ENCODE results near the gene KCNJ14.

GRCh38 chr19:48450441-48450840 is 4.9 kb upstream of the KCNJ14 start:
- TF ChIP-seq, protein P1, sequence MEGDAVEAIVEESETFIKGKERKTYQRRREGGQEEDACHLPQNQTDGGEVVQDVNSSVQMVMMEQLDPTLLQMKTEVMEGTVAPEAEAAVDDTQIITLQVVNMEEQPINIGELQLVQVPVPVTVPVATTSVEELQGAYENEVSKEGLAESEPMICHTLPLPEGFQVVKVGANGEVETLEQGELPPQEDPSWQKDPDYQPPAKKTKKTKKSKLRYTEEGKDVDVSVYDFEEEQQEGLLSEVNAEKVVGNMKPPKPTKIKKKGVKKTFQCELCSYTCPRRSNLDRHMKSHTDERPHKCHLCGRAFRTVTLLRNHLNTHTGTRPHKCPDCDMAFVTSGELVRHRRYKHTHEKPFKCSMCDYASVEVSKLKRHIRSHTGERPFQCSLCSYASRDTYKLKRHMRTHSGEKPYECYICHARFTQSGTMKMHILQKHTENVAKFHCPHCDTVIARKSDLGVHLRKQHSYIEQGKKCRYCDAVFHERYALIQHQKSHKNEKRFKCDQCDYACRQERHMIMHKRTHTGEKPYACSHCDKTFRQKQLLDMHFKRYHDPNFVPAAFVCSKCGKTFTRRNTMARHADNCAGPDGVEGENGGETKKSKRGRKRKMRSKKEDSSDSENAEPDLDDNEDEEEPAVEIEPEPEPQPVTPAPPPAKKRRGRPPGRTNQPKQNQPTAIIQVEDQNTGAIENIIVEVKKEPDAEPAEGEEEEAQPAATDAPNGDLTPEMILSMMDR (IDR thresholded peaks at IDR 0.05), result no peak
- TF ChIP-seq EP300 (IDR thresholded peaks at IDR 0.05) (no peak), POLR2A (IDR thresholded peaks at IDR 0.05) (no peak)
